ENCODE results near the gene SPATA18. TPM values are rescaled to one million over a fixed set of nuclear protein-coding genes. Genes with fewer than 3 reads are reported as not detected.

The SPATA18 gene
- polyA plus RNA-seq, 3 donors = 1.3 to 1.7 (median 1.5) TPM

Other genes with a start within 250 kb of the SPATA18 start
- gene DCUN1D4, start 208.2 kb upstream of the SPATA18 start, polyA plus RNA-seq (ENCODE audit: insufficient read length in 3 of 3) = 10 to 100 TPM; 49.3 to 66.7 (median 60.8) TPM
- 1 to 10 TPM in 1 of 3 donors, under 1 TPM in 2; 0.75 to 1.3 (median 0.76) TPM for gene LRRC66, start 30.9 kb upstream of the SPATA18 start, polyA plus RNA-seq (ENCODE audit: insufficient read length in 3 of 3)
- gene SGCB, start 13.0 kb upstream of the SPATA18 start, polyA plus RNA-seq (ENCODE audit: insufficient read length in 3 of 3) = 10 to 100 TPM; 46.2 to 57.0 (median 48.5) TPM